CD14-positive monocyte (primary cell): Measurements from ENCODE around the gene PHAF1. TPM values are rescaled to one million over a fixed set of nuclear protein-coding genes. Genes with fewer than 3 reads are reported as not detected.

Experiments
- DNase-seq, 3 donors: peaks; one replicate each; pipeline ENCODE4 v3.0.0-alpha.2; 2011 to 2022
- H2AFZ ChIP-seq: 2 replicates; pipeline ENCODE4 v1.6.0; 2012; ENCODE audit warnings: mild to moderate bottlenecking, low read depth, low read length, inconsistent platforms; ENCODE audit not compliant: insufficient read depth, poor library complexity, severe bottlenecking
- H3K27ac ChIP-seq, 2 donors: 1 replicate in 1 of 2; 2 replicates in 1 of 2; pipeline ENCODE4 v1.5.1; 2012 to 2013; ENCODE audit warnings: low read length in 2 of 2, control low read depth in 1 of 2, inconsistent platforms in 1 of 2, low read depth in 1 of 2, mild to moderate bottlenecking in 1 of 2
- H3K27me3 ChIP-seq, 2 donors: one replicate each; pipeline versions ENCODE4 v1.6.0 to v1.6.1; 2011 to 2013; ENCODE audit warnings: low read length in 2 of 2; ENCODE audit not compliant: control insufficient read depth in 2 of 2, insufficient read depth in 2 of 2
- H3K36me3 ChIP-seq, 2 donors: replicated peaks in 1 of 2; 1 replicate in 1 of 2; 2 replicates in 1 of 2; pipeline versions ENCODE4 v1.5.1 to v1.6.1; 2012 to 2013; ENCODE audit warnings: low read length in 2 of 2, control low read depth in 1 of 2, inconsistent platforms in 1 of 2, mild to moderate bottlenecking in 1 of 2; ENCODE audit not compliant: insufficient read depth in 2 of 2, control insufficient read depth in 1 of 2
- H3K4me1 ChIP-seq, 2 donors: 1 replicate in 1 of 2; 2 replicates in 1 of 2; pipeline versions ENCODE4 v1.5.1 to v1.6.1; 2012 to 2013; ENCODE audit warnings: low read length in 2 of 2, control low read depth in 1 of 2, inconsistent platforms in 1 of 2, mild to moderate bottlenecking in 1 of 2, moderate library complexity in 1 of 2; ENCODE audit not compliant: insufficient read depth in 2 of 2, control insufficient read depth in 1 of 2
- H3K4me2 ChIP-seq: replicated peaks from 2 replicates; pipeline ENCODE3; 2012; ENCODE audit warnings: low read length, moderate library complexity, mild to moderate bottlenecking; ENCODE audit not compliant: poor library complexity, severe bottlenecking; ENCODE audit errors: extremely low read depth
- H3K4me3 ChIP-seq, 3 experiments: fragments of 200-600 bp in 1 of 3; sonication (generic) in 1 of 3; replicated peaks in 1 of 3; 1 replicate in 2 of 3; 2 replicates in 1 of 3; pipeline ENCODE4 v1.5.1; 2011 to 2013; ENCODE audit warnings: low read length in 3 of 3, mild to moderate bottlenecking in 3 of 3, control low read depth in 2 of 3, low read depth in 2 of 3, inconsistent platforms in 1 of 3, moderate library complexity in 1 of 3
- H3K79me2 ChIP-seq: 2 replicates; pipeline ENCODE4 v1.6.0; 2012; ENCODE audit warnings: mild to moderate bottlenecking, control low read depth, inconsistent platforms, low read length, moderate library complexity; ENCODE audit not compliant: insufficient read depth
- H3K9ac ChIP-seq: 2 replicates; pipeline ENCODE4 v1.6.0; 2017; ENCODE audit warnings: low read length, mild to moderate bottlenecking; ENCODE audit not compliant: insufficient read depth, poor library complexity, severe bottlenecking
- H3K9me3 ChIP-seq, 2 donors: replicated peaks in 1 of 2; 1 replicate in 1 of 2; 2 replicates in 1 of 2; pipeline versions ENCODE4 v1.5.1 to v1.6.1; 2012 to 2013; ENCODE audit warnings: low read length in 2 of 2, control low read depth in 1 of 2; ENCODE audit not compliant: control insufficient read depth in 1 of 2, insufficient read depth in 1 of 2
- H4K20me1 ChIP-seq: 2 replicates; pipeline ENCODE4 v1.6.0; 2012; ENCODE audit warnings: mild to moderate bottlenecking, low read length, control low read depth, moderate library complexity; ENCODE audit not compliant: insufficient read depth
- H3K27ac Mint-ChIP-seq, 7 donors: one replicate each; pipeline ENCODE4 v1.8.0; 2020; ENCODE audit warnings: mild to moderate bottlenecking in 7 of 7, mixed read lengths in 7 of 7, moderate library complexity in 6 of 7, inconsistent platforms in 2 of 7
- H3K27me3 Mint-ChIP-seq, 3 donors: one replicate each; pipeline ENCODE4 v1.8.0; 2021 to 2022; ENCODE audit warnings: low read depth in 3 of 3, mild to moderate bottlenecking in 3 of 3, mixed read lengths in 3 of 3, moderate library complexity in 3 of 3, inconsistent platforms in 1 of 3
- H3K36me3 Mint-ChIP-seq, 2 donors: one replicate each; pipeline ENCODE4 v1.8.0; 2020; ENCODE audit warnings: mixed read lengths in 2 of 2, inconsistent platforms in 1 of 2, mild to moderate bottlenecking in 1 of 2
- H3K4me1 Mint-ChIP-seq: one replicate; pipeline ENCODE4 v1.8.0; 2020; ENCODE audit warnings: mild to moderate bottlenecking, mixed read lengths
- H3K4me3 Mint-ChIP-seq, 2 donors: one replicate each; pipeline ENCODE4 v1.8.0; 2020; ENCODE audit warnings: mild to moderate bottlenecking in 2 of 2, mixed read lengths in 2 of 2, moderate library complexity in 1 of 2
- H3K9me3 Mint-ChIP-seq, 7 donors: one replicate each; pipeline ENCODE4 v1.8.0; 2020 to 2022; ENCODE audit warnings: mixed read lengths in 7 of 7, mild to moderate bottlenecking in 6 of 7, moderate library complexity in 6 of 7, inconsistent platforms in 2 of 7
- WGBS: methylation state at CpG from one replicate; pipeline ENCODE4 v1.1.5; 2013; ENCODE audit warnings: missing lambda C conversion rate; ENCODE audit not compliant: insufficient coverage; 5-methylcytosine and 5-hydroxymethylcytosine counted together
- intact Hi-C, 2 donors: fragments of 100-400 bp; cut with micrococcal nuclease; formaldehyde crosslinking; loops; one replicate each; pipeline versions ENCODE4 v1.15.0 to v1.15.1; 2023
- polyA plus RNA-seq, 3 donors: library from polyadenylated mRNA; depleted of rRNA in 1 of 3; unstranded in 2 of 3; stranded (reverse) in 1 of 3; fragments of 300-500 nt in 2 of 3; fragments of >200 nt in 1 of 3; fragmentation: Illumina TruSeq in 2 of 3; gene quantifications; 1 replicate in 2 of 3; 2 replicates in 1 of 3; pipeline ENCODE4 v1.2.3, GENCODE V29; 2012 to 2021
- TF ChIP-seq, protein P1 (sequence below): fragments of 200-600 bp; IDR thresholded peaks from one replicate; pipeline ENCODE4 v1.8.0; 2022; ENCODE audit warnings: antibody characterized with exemption, mild to moderate bottlenecking

PHAF1 gene
- polyA plus RNA-seq, 3 donors: 18.8 to 68.2 (median 26.5) TPM

DNA sequence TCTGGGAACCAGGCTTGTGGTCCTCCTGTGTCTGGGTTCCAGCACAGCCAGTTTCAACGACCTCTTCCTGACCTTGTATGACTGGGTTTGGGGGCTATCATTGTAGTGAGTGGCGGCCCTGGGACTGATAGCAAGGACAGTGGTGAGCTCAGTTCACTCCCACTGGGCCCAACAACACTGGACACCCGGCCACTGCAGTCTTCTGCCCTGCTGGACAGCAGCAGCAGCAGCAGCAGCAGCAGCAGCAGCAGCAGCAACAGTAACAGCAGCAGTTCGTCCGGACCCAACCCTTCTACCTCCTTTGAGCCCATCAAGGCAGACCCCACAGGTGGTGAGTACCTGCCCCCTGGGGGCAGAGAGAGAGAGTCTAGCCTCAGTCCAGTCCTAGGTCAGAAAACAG is 85.9 kb downstream of the PHAF1 start:
- peaks cover 18 to 20% of the 10 kb centered on the region in 2 donors for H3K4me1 ChIP-seq
- peaks cover 0 to 2% (median 0%) of the 10 kb centered on the region in 7 donors for H3K9me3 Mint-ChIP-seq
- peaks cover 30% of the 10 kb centered on the region for H3K79me2 ChIP-seq
- no peaks in the 10 kb centered on the region for H3K9me3 ChIP-seq
- TF ChIP-seq, protein P1, sequence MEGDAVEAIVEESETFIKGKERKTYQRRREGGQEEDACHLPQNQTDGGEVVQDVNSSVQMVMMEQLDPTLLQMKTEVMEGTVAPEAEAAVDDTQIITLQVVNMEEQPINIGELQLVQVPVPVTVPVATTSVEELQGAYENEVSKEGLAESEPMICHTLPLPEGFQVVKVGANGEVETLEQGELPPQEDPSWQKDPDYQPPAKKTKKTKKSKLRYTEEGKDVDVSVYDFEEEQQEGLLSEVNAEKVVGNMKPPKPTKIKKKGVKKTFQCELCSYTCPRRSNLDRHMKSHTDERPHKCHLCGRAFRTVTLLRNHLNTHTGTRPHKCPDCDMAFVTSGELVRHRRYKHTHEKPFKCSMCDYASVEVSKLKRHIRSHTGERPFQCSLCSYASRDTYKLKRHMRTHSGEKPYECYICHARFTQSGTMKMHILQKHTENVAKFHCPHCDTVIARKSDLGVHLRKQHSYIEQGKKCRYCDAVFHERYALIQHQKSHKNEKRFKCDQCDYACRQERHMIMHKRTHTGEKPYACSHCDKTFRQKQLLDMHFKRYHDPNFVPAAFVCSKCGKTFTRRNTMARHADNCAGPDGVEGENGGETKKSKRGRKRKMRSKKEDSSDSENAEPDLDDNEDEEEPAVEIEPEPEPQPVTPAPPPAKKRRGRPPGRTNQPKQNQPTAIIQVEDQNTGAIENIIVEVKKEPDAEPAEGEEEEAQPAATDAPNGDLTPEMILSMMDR: no peak
- peaks cover 0 to 2% (median 0%) of the 10 kb centered on the region in 3 donors for H3K27me3 Mint-ChIP-seq
- WGBS: 100% methylated on average over 1 of the region's 5 CpGs
- H3K27ac Mint-ChIP-seq: peak overlapping the region in 2 of 7 donors; percentile 17 to 33
- no peak overlapping the region for H3K4me3 Mint-ChIP-seq
- intact Hi-C loops: no loop called here
- H4K20me1 ChIP-seq: peaks cover 76% of the 10 kb centered on the region
- peaks cover 38% of the 10 kb centered on the region for H3K4me1 Mint-ChIP-seq
- no peak for DNase-seq
- H2AFZ ChIP-seq: no peak overlapping the region
- H3K4me2 ChIP-seq: no peak overlapping the region
- no peaks in the 10 kb centered on the region for H3K27me3 ChIP-seq
- H3K27ac ChIP-seq: no peak overlapping the region
- peaks cover 48 to 62% of the 10 kb centered on the region in 2 donors for H3K36me3 ChIP-seq
- no peak overlapping the region for H3K4me3 ChIP-seq
- peaks cover 51 to 67% of the 10 kb centered on the region in 2 donors for H3K36me3 Mint-ChIP-seq
- no peak overlapping the region for H3K9ac ChIP-seq

DNA sequence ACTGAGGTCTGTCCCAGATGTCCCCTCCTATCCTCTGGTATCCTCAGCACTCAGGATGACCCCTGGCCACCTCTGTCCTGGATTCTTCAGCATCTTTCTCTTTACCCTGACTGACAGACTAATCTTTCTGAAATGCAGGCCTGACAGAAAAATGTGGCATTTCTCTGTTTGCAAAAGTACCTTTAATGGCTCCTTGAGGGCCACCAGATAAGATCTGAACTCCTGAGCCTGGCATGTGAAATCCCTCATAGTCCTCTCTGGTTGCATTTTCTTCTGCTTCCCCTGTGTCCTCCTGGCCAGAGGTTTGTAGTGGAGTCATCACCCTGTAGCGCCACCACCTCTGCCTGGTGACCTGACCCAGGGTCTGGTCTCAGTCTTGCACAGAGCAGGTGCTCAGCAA is 87.1 kb downstream of the PHAF1 start:
- TF ChIP-seq, protein P1: no peak
- H3K4me1 Mint-ChIP-seq: peaks cover 33% of the 10 kb centered on the region
- H3K27ac ChIP-seq: no peak overlapping the region
- intact Hi-C loops: no loop called here
- DNase-seq: no peak
- H4K20me1 ChIP-seq: peaks cover 76% of the 10 kb centered on the region
- peaks cover 60 to 77% of the 10 kb centered on the region in 2 donors for H3K36me3 Mint-ChIP-seq
- H3K9me3 Mint-ChIP-seq: no peaks in the 10 kb centered on the region
- peaks cover 0 to 2% (median 0%) of the 10 kb centered on the region in 3 donors for H3K27me3 Mint-ChIP-seq
- H3K4me3 ChIP-seq: no peak overlapping the region
- no peak overlapping the region for H2AFZ ChIP-seq
- H3K9me3 ChIP-seq: no peaks in the 10 kb centered on the region
- H3K4me3 Mint-ChIP-seq: no peak overlapping the region
- H3K27ac Mint-ChIP-seq: peak overlapping the region in 2 of 7 donors; percentile 54 to 69
- peaks cover 57 to 72% of the 10 kb centered on the region in 2 donors for H3K36me3 ChIP-seq
- no peaks in the 10 kb centered on the region for H3K27me3 ChIP-seq
- no peak overlapping the region for H3K9ac ChIP-seq
- 100% methylated on average over 1 of the region's 1 CpG for WGBS
- H3K79me2 ChIP-seq: peaks cover 30% of the 10 kb centered on the region
- H3K4me1 ChIP-seq: peaks cover 14 to 16% of the 10 kb centered on the region in 2 donors
- H3K4me2 ChIP-seq: no peak overlapping the region
